ENCODE measurements around the gene CIB2.

CIB2 gene

DNA sequence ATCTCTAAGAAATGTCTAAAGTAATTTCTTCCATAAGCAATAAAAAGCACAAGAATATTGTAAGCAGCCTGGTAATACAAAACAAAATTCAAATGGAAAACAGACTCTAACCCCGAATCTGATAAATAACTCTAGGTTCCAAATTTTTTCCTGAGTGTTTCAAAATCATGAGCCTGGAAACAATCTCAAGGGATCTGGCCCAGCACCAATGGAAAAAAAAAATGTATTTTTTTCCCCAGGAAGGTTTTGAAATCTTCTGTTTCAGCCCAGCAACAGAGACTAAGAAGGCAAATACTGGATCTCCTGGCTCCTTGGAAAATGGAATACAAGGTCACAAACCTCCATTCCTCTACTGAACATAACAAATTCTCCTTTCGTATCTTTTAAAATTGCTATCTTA lies 66.7 kb downstream of the CIB2 start:
- no peak for DNase-seq

DNA sequence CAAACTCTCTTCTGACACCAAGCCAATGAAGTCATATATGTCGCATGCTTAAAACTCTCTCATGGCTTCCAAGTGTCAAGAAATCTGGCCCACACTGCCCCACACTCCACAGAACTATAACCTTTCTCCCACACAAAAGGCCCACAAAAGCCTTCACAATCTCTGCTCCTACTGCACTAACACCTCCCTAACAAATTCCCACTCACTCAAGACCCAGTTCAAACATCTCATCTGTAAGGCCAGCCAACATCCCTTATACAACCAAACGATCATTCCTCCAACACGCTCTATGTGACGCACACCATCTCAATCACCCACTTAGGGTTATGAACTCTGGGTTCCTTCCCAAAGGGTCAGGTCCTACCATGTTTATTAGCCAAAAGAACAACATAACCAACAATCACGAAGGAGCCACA lies 67.3 kb downstream of the CIB2 start:
- no peak for DNase-seq

DNA sequence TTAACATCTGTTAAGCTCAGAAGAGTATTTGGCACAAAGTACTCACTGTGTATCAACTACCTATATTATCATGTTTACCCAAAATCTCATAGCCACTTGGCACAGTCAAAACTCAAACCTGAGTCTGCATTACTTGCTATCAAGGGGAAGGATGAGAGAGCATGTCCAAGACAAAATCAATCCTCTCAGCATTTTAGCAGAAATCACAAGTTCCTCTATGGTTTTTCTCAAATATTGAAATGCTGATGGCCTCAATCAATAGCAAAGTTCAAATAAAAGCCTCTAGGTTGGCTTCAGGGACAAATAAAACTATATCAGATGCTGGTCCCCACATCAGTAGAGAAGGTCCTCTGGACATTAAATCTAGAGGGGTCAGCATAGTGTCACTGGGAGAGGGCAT lies 68.0 kb downstream of the CIB2 start:
- no peak for DNase-seq

- DNase-seq: no peak
Measured at GRCh38 chr15:78061963-78062427, 69.2 kb downstream of the CIB2 start.

- no peak for DNase-seq
Measured at GRCh38 chr15:78060232-78060631, 71.0 kb downstream of the CIB2 start.

- DNase-seq: no peak
Measured at GRCh38 chr15:78059110-78059839, 72.0 kb downstream of the CIB2 start.

DNA sequence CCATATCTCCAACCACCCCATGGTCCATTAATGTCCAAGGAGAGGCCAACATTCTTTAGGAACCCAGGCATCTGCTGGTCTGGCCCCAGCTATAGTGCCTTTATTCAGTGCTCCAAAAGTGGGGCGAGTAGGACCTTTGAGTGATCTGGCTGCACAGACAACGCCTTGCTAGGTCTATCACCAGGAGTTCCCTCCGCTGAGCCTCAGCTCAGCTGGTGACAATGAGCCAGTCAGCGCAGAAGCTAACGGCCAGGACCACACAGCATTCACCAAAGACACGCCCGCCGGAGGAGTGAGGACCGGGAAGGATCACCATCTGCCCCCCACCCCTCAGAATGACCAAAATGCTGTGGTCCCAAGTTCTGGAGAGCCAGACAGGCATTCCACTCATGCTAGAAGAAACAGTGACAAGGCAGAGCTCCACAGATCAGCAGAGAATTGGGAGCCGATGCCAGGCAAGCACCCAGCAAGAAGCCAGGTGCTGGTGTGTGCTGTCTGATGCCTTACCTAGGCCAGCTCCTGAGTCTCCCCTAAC lies 72.8 kb downstream of the CIB2 start:
- DNase-seq: no peak

GRCh38 chr15:78057803-78058202 lies 73.4 kb downstream of the CIB2 start:
- no peak for DNase-seq

GRCh38 chr15:78056714-78057269 lies 74.5 kb downstream of the CIB2 start:
- DNase-seq: no peak

GRCh38 chr15:78055919-78056713 lies 75.1 kb downstream of the CIB2 start:
- DNase-seq: no peak

GRCh38 chr15:78054966-78055365 lies 76.3 kb downstream of the CIB2 start:
- no peak for DNase-seq

Measured in KG1 (cell line).